CD14-positive monocyte (primary cell): Measurements from ENCODE around the gene RAD50. TPM values are rescaled to one million over a fixed set of nuclear protein-coding genes. Genes with fewer than 3 reads are reported as not detected.

ENCODE experiments used
- DNase-seq, 3 donors: peaks; one replicate each; pipeline ENCODE4 v3.0.0-alpha.2; 2011 to 2022
- H2AFZ ChIP-seq: 2 replicates; pipeline ENCODE4 v1.6.0; 2012; ENCODE audit warnings: mild to moderate bottlenecking, low read depth, low read length, inconsistent platforms; ENCODE audit not compliant: insufficient read depth, poor library complexity, severe bottlenecking
- H3K27ac ChIP-seq, 2 donors: 1 replicate in 1 of 2; 2 replicates in 1 of 2; pipeline ENCODE4 v1.5.1; 2012 to 2013; ENCODE audit warnings: low read length in 2 of 2, control low read depth in 1 of 2, inconsistent platforms in 1 of 2, low read depth in 1 of 2, mild to moderate bottlenecking in 1 of 2
- H3K27me3 ChIP-seq, 2 donors: one replicate each; pipeline versions ENCODE4 v1.6.0 to v1.6.1; 2011 to 2013; ENCODE audit warnings: low read length in 2 of 2; ENCODE audit not compliant: control insufficient read depth in 2 of 2, insufficient read depth in 2 of 2
- H3K36me3 ChIP-seq, 2 donors: replicated peaks in 1 of 2; 1 replicate in 1 of 2; 2 replicates in 1 of 2; pipeline versions ENCODE4 v1.5.1 to v1.6.1; 2012 to 2013; ENCODE audit warnings: low read length in 2 of 2, control low read depth in 1 of 2, inconsistent platforms in 1 of 2, mild to moderate bottlenecking in 1 of 2; ENCODE audit not compliant: insufficient read depth in 2 of 2, control insufficient read depth in 1 of 2
- H3K4me1 ChIP-seq, 2 donors: 1 replicate in 1 of 2; 2 replicates in 1 of 2; pipeline versions ENCODE4 v1.5.1 to v1.6.1; 2012 to 2013; ENCODE audit warnings: low read length in 2 of 2, control low read depth in 1 of 2, inconsistent platforms in 1 of 2, mild to moderate bottlenecking in 1 of 2, moderate library complexity in 1 of 2; ENCODE audit not compliant: insufficient read depth in 2 of 2, control insufficient read depth in 1 of 2
- H3K4me2 ChIP-seq: replicated peaks from 2 replicates; pipeline ENCODE3; 2012; ENCODE audit warnings: low read length, moderate library complexity, mild to moderate bottlenecking; ENCODE audit not compliant: poor library complexity, severe bottlenecking; ENCODE audit errors: extremely low read depth
- H3K4me3 ChIP-seq, 3 experiments: fragments of 200-600 bp in 1 of 3; sonication (generic) in 1 of 3; replicated peaks in 1 of 3; 1 replicate in 2 of 3; 2 replicates in 1 of 3; pipeline ENCODE4 v1.5.1; 2011 to 2013; ENCODE audit warnings: low read length in 3 of 3, mild to moderate bottlenecking in 3 of 3, control low read depth in 2 of 3, low read depth in 2 of 3, inconsistent platforms in 1 of 3, moderate library complexity in 1 of 3
- H3K79me2 ChIP-seq: 2 replicates; pipeline ENCODE4 v1.6.0; 2012; ENCODE audit warnings: mild to moderate bottlenecking, control low read depth, inconsistent platforms, low read length, moderate library complexity; ENCODE audit not compliant: insufficient read depth
- H3K9ac ChIP-seq: 2 replicates; pipeline ENCODE4 v1.6.0; 2017; ENCODE audit warnings: low read length, mild to moderate bottlenecking; ENCODE audit not compliant: insufficient read depth, poor library complexity, severe bottlenecking
- H3K9me3 ChIP-seq, 2 donors: replicated peaks in 1 of 2; 1 replicate in 1 of 2; 2 replicates in 1 of 2; pipeline versions ENCODE4 v1.5.1 to v1.6.1; 2012 to 2013; ENCODE audit warnings: low read length in 2 of 2, control low read depth in 1 of 2; ENCODE audit not compliant: control insufficient read depth in 1 of 2, insufficient read depth in 1 of 2
- H4K20me1 ChIP-seq: 2 replicates; pipeline ENCODE4 v1.6.0; 2012; ENCODE audit warnings: mild to moderate bottlenecking, low read length, control low read depth, moderate library complexity; ENCODE audit not compliant: insufficient read depth
- H3K27ac Mint-ChIP-seq, 7 donors: one replicate each; pipeline ENCODE4 v1.8.0; 2020; ENCODE audit warnings: mild to moderate bottlenecking in 7 of 7, mixed read lengths in 7 of 7, moderate library complexity in 6 of 7, inconsistent platforms in 2 of 7
- H3K27me3 Mint-ChIP-seq, 3 donors: one replicate each; pipeline ENCODE4 v1.8.0; 2021 to 2022; ENCODE audit warnings: low read depth in 3 of 3, mild to moderate bottlenecking in 3 of 3, mixed read lengths in 3 of 3, moderate library complexity in 3 of 3, inconsistent platforms in 1 of 3
- H3K36me3 Mint-ChIP-seq, 2 donors: one replicate each; pipeline ENCODE4 v1.8.0; 2020; ENCODE audit warnings: mixed read lengths in 2 of 2, inconsistent platforms in 1 of 2, mild to moderate bottlenecking in 1 of 2
- H3K4me1 Mint-ChIP-seq: one replicate; pipeline ENCODE4 v1.8.0; 2020; ENCODE audit warnings: mild to moderate bottlenecking, mixed read lengths
- H3K4me3 Mint-ChIP-seq, 2 donors: one replicate each; pipeline ENCODE4 v1.8.0; 2020; ENCODE audit warnings: mild to moderate bottlenecking in 2 of 2, mixed read lengths in 2 of 2, moderate library complexity in 1 of 2
- H3K9me3 Mint-ChIP-seq, 7 donors: one replicate each; pipeline ENCODE4 v1.8.0; 2020 to 2022; ENCODE audit warnings: mixed read lengths in 7 of 7, mild to moderate bottlenecking in 6 of 7, moderate library complexity in 6 of 7, inconsistent platforms in 2 of 7
- WGBS: methylation state at CpG from one replicate; pipeline ENCODE4 v1.1.5; 2013; ENCODE audit warnings: missing lambda C conversion rate; ENCODE audit not compliant: insufficient coverage; 5-methylcytosine and 5-hydroxymethylcytosine counted together
- intact Hi-C, 2 donors: fragments of 100-400 bp; cut with micrococcal nuclease; formaldehyde crosslinking; loops; one replicate each; pipeline versions ENCODE4 v1.15.0 to v1.15.1; 2023
- polyA plus RNA-seq, 3 donors: library from polyadenylated mRNA; depleted of rRNA in 1 of 3; unstranded in 2 of 3; stranded (reverse) in 1 of 3; fragments of 300-500 nt in 2 of 3; fragments of >200 nt in 1 of 3; fragmentation: Illumina TruSeq in 2 of 3; gene quantifications; 1 replicate in 2 of 3; 2 replicates in 1 of 3; pipeline ENCODE4 v1.2.3, GENCODE V29; 2012 to 2021
- TF ChIP-seq, protein P1 (sequence below): fragments of 200-600 bp; IDR thresholded peaks from one replicate; pipeline ENCODE4 v1.8.0; 2022; ENCODE audit warnings: antibody characterized with exemption, mild to moderate bottlenecking

The RAD50 gene
- polyA plus RNA-seq, 3 donors, result 5.8 to 9.3 (median 8.2) TPM

DNA sequence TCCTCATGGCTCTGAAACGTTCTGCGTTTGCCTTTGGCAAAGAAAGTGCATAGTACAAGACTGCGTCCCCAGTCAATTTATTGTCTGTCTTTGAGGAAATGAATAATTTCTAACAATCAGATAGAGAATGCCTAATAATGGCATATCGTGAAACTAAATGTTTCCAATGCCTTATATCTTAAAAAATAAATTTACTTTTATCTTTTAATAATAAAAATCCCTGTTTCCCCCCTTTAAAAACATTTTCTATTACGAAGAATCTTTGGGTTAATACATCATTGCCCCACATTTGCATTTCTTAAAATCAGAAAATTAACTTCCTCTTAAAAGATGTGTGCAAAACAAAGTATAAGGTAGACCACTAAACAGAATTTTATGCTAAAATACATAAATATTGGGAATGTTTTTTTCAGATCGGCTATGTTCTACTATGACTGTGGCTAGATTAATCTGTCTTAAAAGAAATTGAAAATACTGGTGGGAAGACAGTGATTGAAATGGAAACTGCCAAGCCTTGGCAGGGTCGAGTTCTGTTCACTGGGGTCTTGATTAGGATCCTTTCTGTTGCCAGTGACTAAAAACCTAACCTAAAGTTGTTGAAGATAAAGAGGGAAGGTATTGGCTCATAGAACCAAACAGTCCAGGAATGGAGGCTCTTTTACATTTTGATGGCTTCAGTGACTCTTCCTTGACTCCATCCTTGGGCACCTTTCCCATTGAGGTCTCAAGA is 13.1 kb upstream of the RAD50 start, which contains the start of gene IL5:
Gene IL5 (minus strand): TSS at position 51 of the 730 bp plus-strand sequence. CDS start 44 bp downstream, at position 7.
- H3K9me3 Mint-ChIP-seq, result no peaks in the 10 kb centered on the region
- H3K79me2 ChIP-seq, result no peaks in the 10 kb centered on the region
- no peak within 1 kb of the TSS for H2AFZ ChIP-seq
- H3K4me3 Mint-ChIP-seq, result no peak within 1 kb of the TSS
- DNase-seq, result no peak
- H3K4me1 ChIP-seq, result no peaks in the 10 kb centered on the region
- no peak within 1 kb of the TSS for H3K27ac ChIP-seq
- H3K4me1 Mint-ChIP-seq, result no peaks in the 10 kb centered on the region
- peaks cover 0 to 5% (median 5%) of the 10 kb centered on the region in 3 donors for H3K27me3 Mint-ChIP-seq
- no peak within 1 kb of the TSS for H3K4me3 ChIP-seq
- H3K27ac Mint-ChIP-seq, result no peak within 1 kb of the TSS
- no peaks in the 10 kb centered on the region for H3K9me3 ChIP-seq
- no peak within 1 kb of the TSS for H3K9ac ChIP-seq
- TF ChIP-seq, protein P1, sequence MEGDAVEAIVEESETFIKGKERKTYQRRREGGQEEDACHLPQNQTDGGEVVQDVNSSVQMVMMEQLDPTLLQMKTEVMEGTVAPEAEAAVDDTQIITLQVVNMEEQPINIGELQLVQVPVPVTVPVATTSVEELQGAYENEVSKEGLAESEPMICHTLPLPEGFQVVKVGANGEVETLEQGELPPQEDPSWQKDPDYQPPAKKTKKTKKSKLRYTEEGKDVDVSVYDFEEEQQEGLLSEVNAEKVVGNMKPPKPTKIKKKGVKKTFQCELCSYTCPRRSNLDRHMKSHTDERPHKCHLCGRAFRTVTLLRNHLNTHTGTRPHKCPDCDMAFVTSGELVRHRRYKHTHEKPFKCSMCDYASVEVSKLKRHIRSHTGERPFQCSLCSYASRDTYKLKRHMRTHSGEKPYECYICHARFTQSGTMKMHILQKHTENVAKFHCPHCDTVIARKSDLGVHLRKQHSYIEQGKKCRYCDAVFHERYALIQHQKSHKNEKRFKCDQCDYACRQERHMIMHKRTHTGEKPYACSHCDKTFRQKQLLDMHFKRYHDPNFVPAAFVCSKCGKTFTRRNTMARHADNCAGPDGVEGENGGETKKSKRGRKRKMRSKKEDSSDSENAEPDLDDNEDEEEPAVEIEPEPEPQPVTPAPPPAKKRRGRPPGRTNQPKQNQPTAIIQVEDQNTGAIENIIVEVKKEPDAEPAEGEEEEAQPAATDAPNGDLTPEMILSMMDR, result no peak
- no peaks in the 10 kb centered on the region for H3K36me3 ChIP-seq
- no peak within 1 kb of the TSS for H3K4me2 ChIP-seq
- intact Hi-C loops, result no loop called here
- H3K27me3 ChIP-seq, result no peaks in the 10 kb centered on the region
- H4K20me1 ChIP-seq, result no peaks in the 10 kb centered on the region
- no peaks in the 10 kb centered on the region for H3K36me3 Mint-ChIP-seq
- WGBS, result 96% methylated on average over 4 of the region's 7 CpGs

DNA sequence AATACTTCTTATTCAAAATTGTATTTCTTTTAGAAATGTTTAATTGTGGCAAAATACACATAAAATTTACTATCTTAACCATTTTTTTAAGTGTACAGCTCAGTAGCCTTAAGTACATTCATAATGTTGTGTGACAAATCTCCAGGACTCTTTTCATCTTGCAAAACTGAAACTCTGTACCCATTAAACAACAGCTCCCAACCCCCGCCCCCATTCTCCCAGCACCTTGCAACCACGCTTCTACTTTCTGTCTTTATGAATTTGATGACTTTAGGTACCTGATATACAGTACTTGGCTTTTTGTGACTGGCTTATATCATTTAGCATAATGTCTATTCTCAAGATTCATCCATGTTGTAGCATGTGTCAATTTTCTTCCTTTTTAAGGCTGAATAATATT is 10.7 kb upstream of the RAD50 start:
- Histone ChIP-seq H3K27me3 (no peaks in the 10 kb centered on the region), H3K79me2 (no peaks in the 10 kb centered on the region), H3K36me3 (no peaks in the 10 kb centered on the region), H3K4me2 (no peak overlapping the region), H2AFZ (no peak overlapping the region), H4K20me1 (no peaks in the 10 kb centered on the region), H3K4me3 (no peak overlapping the region), H3K9me3 (no peaks in the 10 kb centered on the region), H3K27ac (no peak overlapping the region), H3K4me1 (no peaks in the 10 kb centered on the region), H3K9ac (no peak overlapping the region)
- DNase-seq, result no peak
- H3K4me1 Mint-ChIP-seq, result no peaks in the 10 kb centered on the region
- H3K9me3 Mint-ChIP-seq, result peaks cover 0 to 2% (median 0%) of the 10 kb centered on the region in 7 donors
- no peaks in the 10 kb centered on the region for H3K36me3 Mint-ChIP-seq
- WGBS, result no CpG with 5 or more reads among the region's 2 CpGs
- TF ChIP-seq, protein P1, result no peak
- H3K27me3 Mint-ChIP-seq, result peaks cover 1 to 12% (median 6%) of the 10 kb centered on the region in 3 donors
- H3K27ac Mint-ChIP-seq, result no peak overlapping the region
- intact Hi-C loops, result no loop called here
- no peak overlapping the region for H3K4me3 Mint-ChIP-seq
